H1 (cell line): ENCODE measurements around the gene BIVM. TPM values are rescaled to one million over a fixed set of nuclear protein-coding genes. Genes with fewer than 3 reads are reported as not detected.

Experiments
- CTCF ChIA-PET: fragments of 300-600 bp; sonication (Branson Sonifier 250); formaldehyde crosslinking; loops from one replicate; lab custom pipeline; 2021; ENCODE audit not compliant: partially characterized antibody; lab: Charles Lee
- POLR2A ChIA-PET: fragments of 300-600 bp; sonication (Branson Sonifier 250); formaldehyde crosslinking; loops from one replicate; lab custom pipeline; 2021; ENCODE audit warnings: inconsistent platforms; ENCODE audit not compliant: partially characterized antibody; lab: Charles Lee
- DNase-seq, 2 experiments: peaks; one replicate each; pipeline versions ENCODE4 v3.0.0 to v3.0.0-alpha.2; 2010 to 2022; ENCODE audit warnings: low spot score in 2 of 2, low read depth in 1 of 2, mixed read lengths in 1 of 2
- FAIRE-seq: peaks from 2 replicates; lab custom pipeline; 2011; peaks lifted over from hg19 to GRCh38; lab: Jason Lieb, UNC
- H2AFZ ChIP-seq: 2 replicates; pipeline ENCODE4 v1.8.1; 2012; ENCODE audit warnings: low read length, inconsistent platforms
- H2AK5ac ChIP-seq: 2 replicates; pipeline ENCODE4 v1.6.1; 2013; ENCODE audit warnings: low read depth, low read length
- H2BK120ac ChIP-seq: replicated peaks from 2 replicates; pipeline ENCODE3; 2013; ENCODE audit warnings: low read depth, low read length, inconsistent platforms
- H2BK12ac ChIP-seq: 2 replicates; pipeline ENCODE4 v1.6.1; 2013; ENCODE audit warnings: low read depth, low read length
- H2BK15ac ChIP-seq: 2 replicates; pipeline ENCODE4 v1.6.1; 2013; ENCODE audit warnings: low read length
- H2BK20ac ChIP-seq: 2 replicates; pipeline ENCODE4 v1.6.1; 2013; ENCODE audit warnings: low read length
- H2BK5ac ChIP-seq: 2 replicates; pipeline ENCODE4 v1.6.1; 2013; ENCODE audit warnings: low read depth, low read length
- H3K14ac ChIP-seq: 2 replicates; pipeline ENCODE4 v1.6.1; 2013; ENCODE audit warnings: inconsistent platforms; ENCODE audit not compliant: insufficient read length
- H3K18ac ChIP-seq: 2 replicates; pipeline ENCODE4 v1.6.1; 2013; ENCODE audit warnings: low read length; ENCODE audit errors: extremely low read depth
- H3K23ac ChIP-seq: 2 replicates; pipeline ENCODE4 v1.6.1; 2013; ENCODE audit warnings: inconsistent platforms; ENCODE audit not compliant: insufficient read length
- H3K23me2 ChIP-seq: 2 replicates; pipeline ENCODE4 v1.6.1; 2013; ENCODE audit warnings: low read depth, low read length
- H3K27ac ChIP-seq: 2 replicates; pipeline ENCODE4 v1.6.1; 2011; ENCODE audit warnings: low read depth, low read length, inconsistent platforms
- H3K27me3 ChIP-seq, 4 experiments: replicated peaks in 1 of 4; 1 replicate in 1 of 4; 2 replicates in 3 of 4; pipeline versions ENCODE4 v1.6.1 to v1.8.1; 2011 to 2013; ENCODE audit warnings: low read length in 3 of 4, mild to moderate bottlenecking in 3 of 4, inconsistent platforms in 2 of 4, mixed read lengths in 2 of 4, moderate library complexity in 1 of 4; ENCODE audit not compliant: control insufficient read depth in 3 of 4, insufficient read depth in 3 of 4; ENCODE audit errors: extremely low read depth in 1 of 4
- H3K36me3 ChIP-seq, 4 experiments: 2 replicates each; pipeline versions ENCODE4 v1.6.1 to v1.8.1; 2011 to 2013; ENCODE audit warnings: mild to moderate bottlenecking in 4 of 4, low read length in 3 of 4, moderate library complexity in 2 of 4, control low read depth in 1 of 4, inconsistent platforms in 1 of 4; ENCODE audit not compliant: insufficient read depth in 4 of 4, control insufficient read depth in 2 of 4
- H3K4ac ChIP-seq: replicated peaks from 2 replicates; pipeline ENCODE3; 2013; ENCODE audit warnings: low read length, low read depth, mixed read lengths, inconsistent platforms; ENCODE audit not compliant: insufficient read length
- H3K4me1 ChIP-seq, 4 experiments: replicated peaks in 1 of 4; 1 replicate in 1 of 4; 2 replicates in 3 of 4; pipeline versions ENCODE4 v1.6.1 to v1.8.1; 2011 to 2013; ENCODE audit warnings: low read length in 3 of 4, inconsistent platforms in 2 of 4, mixed read lengths in 1 of 4; ENCODE audit not compliant: insufficient read depth in 4 of 4, control insufficient read depth in 3 of 4
- H3K4me2 ChIP-seq, 2 experiments: 2 replicates each; pipeline versions ENCODE4 v1.6.1 to v1.8.1; 2011 to 2013; ENCODE audit warnings: low read depth in 2 of 2, low read length in 2 of 2, control low read depth in 1 of 2, inconsistent platforms in 1 of 2, mild to moderate bottlenecking in 1 of 2; ENCODE audit not compliant: insufficient read depth in 1 of 2
- H3K4me3 ChIP-seq, 4 experiments: fragments of 200-600, 300-600 bp in 1 of 4; sonication (generic), shearing (Covaris generic), sonication (Bioruptor Twin) in 1 of 4; 2 replicates each; pipeline versions ENCODE4 v1.5.1 to v1.8.1; 2011 to 2016; ENCODE audit warnings: low read length in 4 of 4, low read depth in 3 of 4, control low read depth in 2 of 4, inconsistent platforms in 2 of 4, mild to moderate bottlenecking in 2 of 4, mixed read lengths in 1 of 4, moderate library complexity in 1 of 4; ENCODE audit not compliant: insufficient read depth in 2 of 4; ENCODE audit errors: extremely low read depth in 1 of 4
- H3K56ac ChIP-seq: replicated peaks from 2 replicates; pipeline ENCODE3; 2013; ENCODE audit warnings: low read depth, mild to moderate bottlenecking, mixed read lengths, low read length, inconsistent platforms; ENCODE audit not compliant: insufficient read length
- H3K79me1 ChIP-seq: 2 replicates; pipeline ENCODE4 v1.6.1; 2013; ENCODE audit warnings: low read depth, low read length, control low read depth
- H3K79me2 ChIP-seq, 2 experiments: 2 replicates each; pipeline versions ENCODE4 v1.6.1 to v1.8.1; 2012 to 2013; ENCODE audit warnings: low read length in 2 of 2, mild to moderate bottlenecking in 2 of 2, inconsistent platforms in 1 of 2; ENCODE audit not compliant: insufficient read depth in 2 of 2, control insufficient read depth in 1 of 2
- H3K9ac ChIP-seq, 4 experiments: replicated peaks in 1 of 4; 1 replicate in 1 of 4; 2 replicates in 3 of 4; pipeline versions ENCODE4 v1.6.1 to v1.8.1; 2011 to 2013; ENCODE audit warnings: low read depth in 3 of 4, low read length in 3 of 4, control low read depth in 2 of 4, mild to moderate bottlenecking in 2 of 4, moderate library complexity in 2 of 4, inconsistent platforms in 1 of 4; ENCODE audit errors: extremely low read depth in 1 of 4
- H3K9me3 ChIP-seq, 2 experiments: 2 replicates each; pipeline versions ENCODE4 v1.6.1 to v1.8.1; 2012 to 2013; ENCODE audit warnings: mild to moderate bottlenecking in 2 of 2, moderate library complexity in 2 of 2, control low read depth in 1 of 2, inconsistent platforms in 1 of 2, low read depth in 1 of 2, low read length in 1 of 2, mixed read lengths in 1 of 2; ENCODE audit not compliant: insufficient read depth in 2 of 2
- H4K20me1 ChIP-seq, 2 experiments: replicated peaks in 1 of 2; 2 replicates each; pipeline versions ENCODE3 to v1.8.1; 2011 to 2013; ENCODE audit warnings: inconsistent platforms in 2 of 2, low read length in 2 of 2, mild to moderate bottlenecking in 1 of 2; ENCODE audit not compliant: insufficient read depth in 2 of 2, control insufficient read depth in 1 of 2
- H4K5ac ChIP-seq: 2 replicates; pipeline ENCODE4 v1.6.1; 2013; ENCODE audit warnings: low read length, low read depth, mixed read lengths, inconsistent platforms; ENCODE audit not compliant: insufficient read length
- H4K8ac ChIP-seq: 2 replicates; pipeline ENCODE4 v1.8.0; 2013; ENCODE audit warnings: mild to moderate bottlenecking, moderate library complexity, low read length, inconsistent platforms; ENCODE audit not compliant: insufficient read depth; ENCODE audit errors: extremely low read depth
- H4K91ac ChIP-seq: replicated peaks from 2 replicates; pipeline ENCODE3; 2013; ENCODE audit warnings: low read length, mixed read lengths, inconsistent platforms; ENCODE audit not compliant: insufficient read length
- BCL11A ChIP-seq, 2 experiments: IDR thresholded peaks; one replicate each; pipeline ENCODE4 v1.6.1; 2011; ENCODE audit warnings: low read depth in 2 of 2, low read length in 2 of 2, mild to moderate bottlenecking in 2 of 2
- BRCA1 ChIP-seq: IDR thresholded peaks from 2 replicates; pipeline ENCODE4 v1.6.1; 2012; ENCODE audit warnings: low read depth, low read length, improper control_type of control experiment
- CHD1 ChIP-seq: IDR thresholded peaks from 2 replicates; pipeline ENCODE4 v1.6.1; 2012; ENCODE audit warnings: low read depth, low read length, improper control_type of control experiment
- CREB1 ChIP-seq: IDR thresholded peaks from 2 replicates; pipeline ENCODE4 v1.6.1; 2012; ENCODE audit warnings: inconsistent platforms
- HDAC6 ChIP-seq: IDR thresholded peaks from one replicate; pipeline ENCODE4 v1.7.1; 2012; ENCODE audit warnings: low read depth, mild to moderate bottlenecking, inconsistent platforms, low read length, moderate library complexity
- RNF2 ChIP-seq: fragments of 200-900, 300-1000 bp; sonication (generic); IDR thresholded peaks from 2 replicates; pipeline ENCODE4 v1.7.1; 2016; ENCODE audit warnings: borderline replicate concordance, low read depth, mild to moderate bottlenecking, antibody characterized with exemption, low read length; ENCODE audit not compliant: poor library complexity, severe bottlenecking; ENCODE audit errors: missing control alignments
- SIX5 ChIP-seq: IDR thresholded peaks from 2 replicates; pipeline ENCODE4 v1.6.1; 2011; ENCODE audit warnings: mild to moderate bottlenecking, low read depth, low read length
- SP1 ChIP-seq: IDR thresholded peaks from 2 replicates; pipeline ENCODE4 v1.6.1; 2011; ENCODE audit warnings: low read depth, low read length
- SRF ChIP-seq: IDR thresholded peaks from 2 replicates; pipeline ENCODE4 v1.6.1; 2011; ENCODE audit warnings: mild to moderate bottlenecking, low read depth, low read length, moderate library complexity
- SUZ12 ChIP-seq: fragments of 200-600 bp; sonication (generic); IDR thresholded peaks from 2 replicates; pipeline ENCODE4 v1.6.1; 2012; ENCODE audit warnings: mild to moderate bottlenecking, inconsistent platforms, low read length, moderate library complexity, mixed read lengths
- TEAD4 ChIP-seq: IDR thresholded peaks from 2 replicates; pipeline ENCODE4 v1.6.1; 2012; ENCODE audit warnings: low read depth, low read length, inconsistent platforms, mixed read lengths
- ZNF274 ChIP-seq: IDR thresholded peaks from 2 replicates; pipeline ENCODE4 v1.7.0; 2012; ENCODE audit warnings: low read length, borderline replicate concordance; ENCODE audit errors: extremely low read depth
- WGBS, 2 experiments: shearing (Covaris generic) in 1 of 2; methylation state at CpG; one replicate each; pipeline versions ENCODE4 v1.1.6 to v1.1.7; 2013 to 2015; ENCODE audit warnings: low lambda C conversion rate in 2 of 2, mixed read lengths in 2 of 2, inconsistent platforms in 1 of 2, low coverage in 1 of 2, missing lambda C conversion rate in 1 of 2; ENCODE audit not compliant: insufficient replicate concordance in 2 of 2, insufficient coverage in 1 of 2, insufficient read length in 1 of 2; ENCODE audit errors: extremely low coverage in 1 of 2, missing lambda C conversion rate in 1 of 2; 5-methylcytosine and 5-hydroxymethylcytosine counted together
- polyA plus RNA-seq, 7 experiments: library from polyadenylated mRNA; depleted of rRNA in 3 of 7; stranded (reverse) in 5 of 7; unstranded in 2 of 7; fragments of >200 nt in 5 of 7; fragments of 200-250 nt in 2 of 7; gene quantifications; 1 replicate in 5 of 7; 2 replicates in 1 of 7; 4 replicates in 1 of 7; pipeline versions ENCODE4 v1.2.1 to v1.2.3, GENCODE V29; 2011 to 2013; ENCODE audit warnings: missing spikeins in 2 of 7, mixed read lengths in 2 of 7
- total RNA-seq: library from RNA; stranded (reverse); fragmentation: NEBNext Ultra II Directional; extraction: Animal tissue kit (Norgen Biotek cat#: 25700); gene quantifications from 2 replicates; pipeline ENCODE4 v1.2.1, GENCODE V29; 2021
- TF ChIP-seq, protein P1 (sequence below): IDR thresholded peaks from 2 replicates; pipeline ENCODE4 v1.6.1; 2011; ENCODE audit warnings: low read depth, mild to moderate bottlenecking, low read length; ENCODE audit not compliant: insufficient read depth

BIVM gene
- total and polyA plus RNA-seq, 2 of the 8 experiments (the other 6 are each of a cell fraction or from before 2014, with no cell fraction given), result 1.8 to 5.5 TPM

DNA sequence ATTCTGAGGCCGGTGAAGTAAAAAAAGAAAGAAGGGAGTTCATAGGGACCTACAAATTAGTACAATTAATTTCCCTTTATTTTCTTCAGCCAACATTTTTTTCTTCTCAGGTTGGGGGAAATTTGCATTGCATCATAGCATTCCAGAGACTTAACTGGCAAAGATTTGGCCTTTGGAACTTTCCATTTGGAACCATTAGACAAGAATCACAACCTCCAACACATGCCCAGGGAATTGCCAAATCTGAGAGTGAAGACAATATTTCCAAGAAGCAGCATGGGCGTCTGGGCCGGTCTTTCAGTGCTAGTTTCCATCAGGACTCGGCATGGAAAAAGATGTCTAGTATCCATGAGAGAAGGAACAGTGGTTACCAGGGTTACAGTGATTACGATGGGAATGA is 40.5 kb downstream of the BIVM start:
- H2BK5ac ChIP-seq, result no peak overlapping the region
- H2BK20ac ChIP-seq, result no peak overlapping the region
- H3K14ac ChIP-seq, result no peak overlapping the region
- H4K91ac ChIP-seq, result no peak overlapping the region
- H3K4ac ChIP-seq, result no peak overlapping the region
- ChIA-PET CTCF (no interaction called here), POLR2A (no interaction called here)
- DNase-seq, result no peak
- H3K36me3 ChIP-seq, result no peaks in the 10 kb centered on the region
- H4K5ac ChIP-seq, result no peak overlapping the region
- H4K20me1 ChIP-seq, result no peaks in the 10 kb centered on the region
- no peak overlapping the region for H3K27ac ChIP-seq
- no peaks in the 10 kb centered on the region for H3K79me1 ChIP-seq
- no peak overlapping the region for H2AFZ ChIP-seq
- H2BK120ac ChIP-seq, result no peak overlapping the region
- no peaks in the 10 kb centered on the region for H3K23me2 ChIP-seq
- H2BK15ac ChIP-seq, result no peak overlapping the region
- H3K4me2 ChIP-seq, result no peak overlapping the region
- H3K56ac ChIP-seq, result no peak overlapping the region
- 94% methylated on average over 5 of the region's 5 CpGs; no CpG with 5 or more reads in 1 of the 2 experiments for WGBS, 2 experiments
- H3K4me3 ChIP-seq, result no peak overlapping the region
- no peak overlapping the region for H2BK12ac ChIP-seq
- H3K9me3 ChIP-seq, result no peaks in the 10 kb centered on the region
- H3K4me1 ChIP-seq, result no peaks in the 10 kb centered on the region
- FAIRE-seq, result no peak
- no peak overlapping the region for H4K8ac ChIP-seq
- H3K9ac ChIP-seq, result no peak overlapping the region; a peak in 1 of 7 replicates
- no peaks in the 10 kb centered on the region for H3K79me2 ChIP-seq
- no peak overlapping the region for H2AK5ac ChIP-seq
- no peak overlapping the region for H3K23ac ChIP-seq
- H3K18ac ChIP-seq, result no peak overlapping the region
- H3K27me3 ChIP-seq, result no peaks in the 10 kb centered on the region
- no peak for TF ChIP-seq SRF
- no peak for TF ChIP-seq SIX5
- TF ChIP-seq, protein P1, sequence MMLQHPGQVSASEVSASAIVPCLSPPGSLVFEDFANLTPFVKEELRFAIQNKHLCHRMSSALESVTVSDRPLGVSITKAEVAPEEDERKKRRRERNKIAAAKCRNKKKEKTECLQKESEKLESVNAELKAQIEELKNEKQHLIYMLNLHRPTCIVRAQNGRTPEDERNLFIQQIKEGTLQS, result no peak
- no peak for TF ChIP-seq HDAC6
- no peak for TF ChIP-seq SP1
- no peak for TF ChIP-seq TEAD4
- no peak for TF ChIP-seq BCL11A (IDR thresholded peaks at IDR 0.05; ENCODE audit: low read depth in 2 of 2, low read length in 2 of 2)
- no peak for TF ChIP-seq CHD1
- TF ChIP-seq SUZ12, result no peak
- TF ChIP-seq CREB1, result no peak
- no peak for TF ChIP-seq RNF2
- no peak for TF ChIP-seq ZNF274
- no peak for TF ChIP-seq BRCA1
